Ovary (tissue), 3 donors: ENCODE measurements around the gene GRB2.

ENCODE experiments used
- CTCF ChIP-seq, 3 donors: fragments of 450-650 bp in 2 of 3; fragments of 200-600 bp in 1 of 3; IDR thresholded peaks; one replicate each; pipeline versions ENCODE4 v1.5.1 to v1.8.0; 2016 to 2022; ENCODE audit warnings: antibody characterized with exemption in 3 of 3, mild to moderate bottlenecking in 1 of 3
- EP300 ChIP-seq: sonication (generic); formaldehyde crosslinking; IDR thresholded peaks from one replicate; pipeline ENCODE4 v1.6.1; 2017; ENCODE audit warnings: antibody characterized with exemption
- POLR2A ChIP-seq: fragments of 450-650 bp; IDR thresholded peaks from one replicate; pipeline ENCODE4 v1.6.1; 2017; ENCODE audit warnings: antibody characterized with exemption, mild to moderate bottlenecking, moderate library complexity
- donor health status: DM: no; HTN: no; CAD: no.

- no peak for TF ChIP-seq CTCF (IDR thresholded peaks at IDR 0.05)
- TF ChIP-seq POLR2A: no peak
- TF ChIP-seq EP300: no peak
These were observed 2.3 kb upstream of the GRB2 start for GRCh38 chr17:75407655-75408352.
